ENCODE data around the gene UBE3B.
"Not testable (repeated sequence)": the region's sequence is repeated elsewhere in the genome, so short reads cannot be mapped to it uniquely, and the experiment has no call there.

GRCh38 chr12:109428804-109429203 is 48.6 kb upstream of the UBE3B start:
- not testable (repeated sequence) for TF ChIP-seq CTCF, POLR2A, POLR2AphosphoS5 (IDR thresholded peaks at IDR 0.05)

Data from prostate gland (tissue), 2 donors.